SKM-1 (cell line): Measurements from ENCODE around the gene UNC45A.

Experiments used
- DNase-seq: peaks from one replicate; lab custom pipeline; 2025; ENCODE audit not compliant: unreplicated experiment; lab: John Stamatoyannopoulos, UW

The UNC45A gene

DNA sequence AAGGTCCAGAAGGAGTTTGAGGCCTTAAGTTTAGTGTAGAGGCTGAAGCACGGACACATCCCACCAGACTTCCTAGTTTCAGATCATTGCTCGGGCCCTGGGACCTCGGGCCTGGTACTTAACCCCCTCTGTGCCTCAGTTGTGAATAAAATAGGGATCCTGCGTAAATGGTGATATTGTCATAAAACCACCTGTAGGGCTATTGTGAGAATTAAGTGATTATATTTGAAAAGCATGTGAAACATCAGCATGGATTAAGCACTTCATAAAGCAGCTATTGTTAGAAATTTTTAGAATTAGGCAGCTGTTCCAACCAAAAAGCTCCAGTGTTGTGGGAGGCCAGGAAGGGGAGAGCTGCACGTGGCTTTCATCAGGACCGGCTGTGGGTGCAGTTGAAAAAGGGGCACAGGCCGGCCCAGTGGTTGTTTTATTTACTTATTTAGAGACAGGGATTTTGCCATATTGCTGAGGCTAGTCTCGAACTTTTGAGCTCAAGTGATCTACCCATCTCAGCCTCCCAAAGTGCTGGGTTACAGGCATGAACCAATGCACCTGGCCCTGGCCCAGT is 24.0 kb downstream of the UNC45A start:
- no peak for DNase-seq

DNA sequence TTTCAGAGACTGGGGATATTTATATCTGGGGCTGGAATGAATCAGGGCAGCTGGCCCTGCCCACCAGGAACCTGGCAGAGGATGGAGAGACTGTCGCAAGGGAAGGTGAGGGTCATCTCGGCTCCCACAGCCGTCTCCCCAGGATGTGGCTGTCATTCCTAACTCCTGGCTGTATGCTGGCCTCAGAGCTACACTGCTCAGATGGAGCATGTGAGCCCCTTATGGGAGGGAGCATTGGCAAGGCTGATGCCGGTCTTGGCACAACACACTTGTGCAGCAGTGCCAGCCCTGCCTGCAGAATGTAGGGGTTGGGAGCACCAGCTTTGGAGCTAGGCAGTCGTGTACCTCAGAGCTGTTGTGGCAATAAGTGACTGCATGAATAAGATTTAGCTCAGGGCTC is 24.8 kb downstream of the UNC45A start:
- DNase-seq = no peak

DNA sequence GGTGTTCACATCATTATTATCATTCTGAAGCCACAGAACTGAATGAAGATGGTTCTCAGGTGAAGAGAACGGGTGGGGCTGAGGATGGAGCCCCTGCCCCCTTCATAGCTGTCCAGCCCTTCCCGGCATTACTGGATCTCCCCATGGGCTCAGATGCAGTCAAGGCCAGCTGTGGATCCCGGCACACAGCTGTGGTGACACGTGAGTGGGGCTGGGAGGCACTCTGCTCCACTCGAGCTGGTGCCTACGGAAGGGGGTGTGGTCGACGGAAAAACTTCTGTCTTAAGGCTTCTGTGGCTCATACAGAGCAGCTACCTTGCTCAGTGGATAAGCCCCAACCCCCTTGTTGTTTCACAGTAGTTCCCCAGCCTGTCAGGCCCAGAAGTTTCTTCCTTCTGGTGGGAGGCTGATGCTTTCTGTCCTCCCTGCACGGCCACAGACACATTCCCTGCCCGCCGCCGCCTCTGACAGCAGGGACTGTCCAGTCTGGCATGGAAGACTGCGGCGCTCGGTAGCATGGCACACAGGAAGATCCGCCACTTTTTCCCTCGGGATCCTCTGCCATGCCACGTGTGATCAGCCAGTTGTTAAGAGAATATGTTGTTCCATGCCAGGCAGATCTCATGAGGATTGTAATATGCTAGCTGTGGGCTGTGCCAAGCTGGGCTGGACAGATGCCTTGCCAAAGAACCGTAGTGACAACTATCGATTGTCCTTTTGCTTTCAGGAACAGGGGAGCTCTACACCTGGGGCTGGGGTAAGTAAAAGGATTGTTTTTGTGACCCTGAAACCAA is 25.4 kb downstream of the UNC45A start:
- DNase-seq = no peak

DNA sequence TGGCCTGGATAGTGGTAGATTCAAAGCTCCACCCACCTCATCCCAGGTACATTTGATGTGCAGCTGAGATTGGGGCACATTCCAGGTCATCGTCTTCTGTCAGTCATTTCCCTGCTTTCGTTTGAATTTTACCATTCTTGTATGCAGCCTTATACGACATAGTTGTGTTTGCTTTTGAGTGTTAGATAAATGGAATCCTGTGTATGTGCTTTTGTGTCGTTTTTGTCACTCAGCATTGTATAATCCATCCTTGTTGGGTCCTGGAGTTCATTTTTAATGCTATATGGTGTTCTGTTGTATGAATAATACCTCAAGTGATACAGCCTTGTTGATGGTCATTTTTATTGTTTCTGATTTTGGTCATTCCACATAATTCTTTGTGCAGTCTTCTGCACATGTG is 26.9 kb downstream of the UNC45A start:
- no peak for DNase-seq

DNA sequence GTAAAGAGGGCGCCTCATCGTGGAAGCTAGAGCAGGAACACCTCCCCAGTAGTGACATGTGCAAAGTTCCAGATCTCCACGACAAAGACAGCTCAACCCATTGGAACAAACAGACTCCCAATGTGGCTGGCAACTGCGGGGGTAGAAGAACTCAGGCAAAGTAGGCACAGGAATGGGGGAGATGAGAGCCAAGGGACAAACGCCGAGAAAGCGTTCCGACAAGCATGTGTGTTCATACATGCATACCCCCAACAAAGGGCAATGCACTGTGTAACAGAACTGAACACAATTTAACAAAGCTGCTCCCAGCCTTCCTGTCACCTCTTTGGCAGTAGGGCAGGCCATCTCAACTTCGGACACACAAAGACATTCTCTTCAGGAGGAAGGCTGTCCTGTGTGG is 31.2 kb downstream of the UNC45A start:
- DNase-seq = no peak

DNA sequence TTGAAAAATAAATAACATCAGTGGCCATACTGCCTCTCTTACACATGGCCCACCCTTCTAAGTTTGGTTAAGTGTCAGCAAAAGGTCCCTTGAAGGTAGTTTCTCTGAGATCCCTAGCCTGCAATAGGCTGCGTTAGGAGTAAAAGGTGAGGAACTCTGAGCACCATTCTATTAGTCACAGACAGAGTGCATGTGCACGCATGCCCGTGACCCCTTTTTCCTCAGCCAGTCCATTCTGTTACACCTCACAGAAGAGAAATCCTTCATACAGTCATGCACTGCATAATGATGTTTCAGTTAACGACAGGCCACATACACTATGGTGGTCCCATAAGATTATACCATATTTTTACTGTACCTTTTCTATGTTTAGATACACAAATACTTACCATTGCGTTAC is 32.1 kb downstream of the UNC45A start:
- no peak for DNase-seq

DNA sequence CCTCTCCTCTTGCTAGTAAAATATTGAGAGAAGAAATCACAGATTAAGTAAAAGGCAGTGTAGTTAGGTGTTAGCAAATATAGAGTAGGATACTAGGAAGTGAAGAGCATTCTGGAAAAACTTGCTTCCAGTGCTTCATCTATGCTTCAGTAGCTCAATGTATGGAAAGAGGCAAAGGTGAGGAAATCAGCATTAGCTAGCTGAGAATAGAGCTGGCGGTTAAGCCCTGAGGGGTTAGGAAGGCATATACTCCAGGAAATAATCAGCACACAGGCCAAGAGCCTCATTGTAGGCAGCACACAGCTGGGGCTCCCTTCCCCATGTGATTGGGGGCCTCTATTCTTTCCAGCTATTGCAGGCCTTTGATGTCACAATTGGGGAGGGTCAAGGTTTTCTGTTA is 33.3 kb downstream of the UNC45A start:
- no peak for DNase-seq

DNA sequence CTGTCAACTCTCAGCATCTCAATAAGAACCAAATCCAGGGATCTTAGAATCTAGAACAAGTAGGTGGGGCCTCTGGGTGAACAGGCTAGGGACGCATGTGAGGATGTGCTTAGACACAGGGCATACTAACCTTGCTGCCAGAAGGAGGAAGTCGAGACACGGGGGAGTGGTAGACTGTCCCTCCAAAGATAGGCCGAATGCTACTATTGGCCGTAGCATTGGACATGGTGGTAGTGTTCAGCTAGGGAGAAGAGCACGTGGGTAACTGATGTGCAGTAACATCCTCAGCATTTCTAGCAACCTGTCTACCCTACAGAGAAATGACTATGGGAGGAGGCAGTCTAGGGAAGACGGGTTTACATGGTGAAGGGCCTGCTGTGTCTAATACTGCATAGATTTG is 35.2 kb downstream of the UNC45A start:
- no peak for DNase-seq

DNA sequence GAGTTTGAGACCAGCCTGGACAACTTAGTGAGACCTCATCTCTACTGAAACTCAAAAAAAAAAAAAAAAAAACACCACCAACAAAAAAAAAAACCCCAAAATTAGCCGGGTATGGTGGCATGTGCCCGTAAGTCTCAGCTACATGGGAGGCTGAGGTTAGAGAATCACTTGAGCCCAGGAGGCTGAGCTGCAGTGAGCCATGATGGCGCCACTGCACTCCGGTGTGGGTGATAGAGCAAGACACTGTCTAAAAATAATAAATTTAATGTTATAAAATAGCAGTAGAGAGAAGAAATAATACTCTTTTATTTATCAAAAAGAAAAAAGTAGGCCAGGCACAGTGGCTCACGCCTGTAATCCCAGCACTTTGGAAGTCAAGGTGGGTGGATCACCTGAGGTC is 37.0 kb downstream of the UNC45A start:
- DNase-seq = no peak

DNA sequence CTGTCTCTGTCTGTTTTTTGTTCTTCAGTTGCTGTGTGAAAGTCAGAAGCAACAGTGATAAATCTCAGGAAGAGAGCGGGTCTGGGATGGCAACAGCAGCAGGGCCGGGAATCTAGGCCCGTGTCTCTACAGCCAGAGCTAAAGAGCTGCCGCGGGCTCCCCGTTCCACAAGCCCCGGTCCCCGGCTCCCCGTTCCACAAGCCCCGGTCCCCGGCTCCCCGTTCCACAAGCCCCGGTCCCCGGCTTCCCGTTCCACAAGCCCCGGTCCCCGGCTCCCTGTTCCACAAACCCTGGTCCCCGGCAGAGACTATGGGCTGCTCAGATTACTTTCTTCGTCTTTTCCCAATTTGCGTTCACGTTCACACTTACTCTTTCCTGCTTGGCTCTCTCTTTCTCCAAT is 39.1 kb downstream of the UNC45A start:
- DNase-seq = no peak

DNA sequence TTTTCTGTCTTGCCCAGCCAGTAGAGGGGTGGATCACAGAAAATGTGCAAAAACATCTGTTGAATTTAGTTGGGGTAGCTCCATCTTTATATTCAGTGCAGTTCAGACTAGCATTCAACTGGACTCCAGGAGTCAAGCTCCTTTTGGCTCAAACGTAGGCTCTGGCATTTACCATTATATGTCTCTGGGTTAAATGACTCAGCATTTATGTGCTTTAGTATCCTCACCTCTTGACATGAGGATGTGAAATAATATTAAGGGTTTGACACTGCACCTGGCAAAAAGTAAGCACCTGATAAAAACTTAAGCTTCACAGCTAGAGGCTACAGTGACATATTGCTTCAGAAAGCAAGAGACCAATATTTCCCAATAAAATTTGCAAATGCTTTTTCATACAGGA is 44.5 kb downstream of the UNC45A start:
- no peak for DNase-seq

DNA sequence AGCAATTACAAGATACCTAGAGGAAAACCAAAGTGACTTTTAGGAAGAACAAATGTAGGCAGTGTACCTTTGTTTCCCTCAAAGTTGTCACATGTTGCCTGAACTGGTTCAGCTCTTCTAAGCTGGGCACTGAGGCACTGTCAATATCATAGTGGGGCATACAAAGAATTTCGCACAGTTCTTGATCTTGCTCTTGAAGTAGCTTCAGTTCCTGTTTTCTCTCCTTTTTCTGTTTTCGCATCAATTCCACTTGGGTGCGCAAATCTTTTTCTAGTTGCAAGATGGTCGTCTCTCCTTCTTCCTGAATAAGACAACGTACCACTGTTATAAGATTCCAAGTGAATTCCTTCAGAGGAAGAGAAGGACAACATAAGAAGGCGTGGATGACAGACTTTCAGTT is 46.6 kb downstream of the UNC45A start:
- no peak for DNase-seq

DNA sequence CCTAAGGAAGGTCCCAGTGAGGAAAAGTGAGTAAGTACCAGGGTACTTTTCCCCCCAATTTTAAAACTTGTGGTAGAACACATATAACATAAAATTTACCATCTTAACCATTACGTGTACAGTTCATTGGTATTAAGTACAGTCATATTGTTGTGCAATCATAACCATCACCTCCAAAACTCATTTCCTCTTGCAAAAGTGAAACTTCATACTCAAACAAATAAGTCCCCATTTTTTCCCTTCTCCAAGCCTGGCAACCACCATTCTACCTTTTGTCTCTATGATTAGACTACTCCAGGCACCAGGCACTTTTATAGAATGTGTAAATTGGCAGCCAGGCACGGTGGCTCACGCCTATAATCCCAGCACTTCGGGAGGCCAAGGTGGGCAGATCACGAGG is 47.0 kb downstream of the UNC45A start:
- DNase-seq = no peak

DNA sequence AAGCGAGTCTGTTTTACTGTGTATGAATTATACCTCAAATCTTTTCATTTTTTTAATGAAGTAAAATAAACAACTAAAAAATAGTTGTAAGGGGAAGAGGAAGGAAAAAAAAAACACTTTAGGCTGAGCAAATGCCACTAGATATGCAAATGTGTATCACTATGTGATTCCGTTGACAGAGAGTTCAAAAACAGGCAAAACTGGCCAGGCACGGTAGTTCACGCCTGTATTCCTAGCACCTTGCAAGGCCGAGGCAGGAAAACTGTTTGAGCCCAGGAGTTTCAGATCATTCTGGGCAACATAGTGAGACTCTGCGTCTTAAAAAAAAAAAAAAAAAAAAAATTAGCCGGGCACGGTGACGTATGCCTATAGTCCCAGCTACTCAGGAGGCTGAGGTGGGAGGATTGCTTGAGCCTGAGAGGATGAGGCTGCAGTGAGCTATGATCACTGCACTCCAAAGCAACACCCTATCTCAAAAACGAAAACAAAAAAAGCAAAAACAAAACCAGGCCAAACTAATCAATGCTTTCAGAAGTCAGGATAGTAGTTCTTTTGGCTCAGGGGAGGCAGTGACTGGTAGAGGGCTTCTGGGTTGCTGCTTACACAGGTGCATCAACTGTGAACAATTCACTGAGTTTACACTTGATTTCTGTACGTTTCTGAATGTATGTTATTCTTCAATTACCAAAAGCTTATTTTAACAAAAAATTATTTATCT is 51.9 kb downstream of the UNC45A start:
- DNase-seq = no peak

DNA sequence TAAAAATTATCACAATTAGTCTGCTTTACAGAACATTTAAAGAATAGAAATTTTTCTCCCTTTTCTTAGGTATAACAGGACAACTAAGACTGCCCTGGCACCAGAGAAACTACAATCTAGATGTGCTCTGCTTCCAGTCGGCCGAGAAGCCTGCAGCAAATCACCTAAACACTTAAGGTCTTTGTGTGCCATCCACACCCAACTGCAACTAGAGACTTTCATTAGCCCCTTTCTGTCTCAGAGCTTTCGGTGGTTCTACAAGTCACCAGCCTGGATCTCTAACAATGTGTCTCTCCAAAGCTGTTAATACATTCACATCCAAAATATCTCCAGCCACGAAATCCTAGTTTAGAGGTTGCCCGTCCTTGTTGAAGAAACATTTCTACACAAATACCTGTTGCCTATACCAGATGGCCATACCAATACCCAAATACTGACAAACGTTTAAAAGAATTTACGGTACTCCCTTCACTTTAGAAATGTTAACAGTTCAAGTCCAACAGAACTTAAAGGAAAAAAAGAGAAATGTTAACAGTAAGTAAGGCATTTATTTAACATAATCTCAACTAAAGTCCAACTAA is 52.6 kb downstream of the UNC45A start:
- DNase-seq = no peak

DNA sequence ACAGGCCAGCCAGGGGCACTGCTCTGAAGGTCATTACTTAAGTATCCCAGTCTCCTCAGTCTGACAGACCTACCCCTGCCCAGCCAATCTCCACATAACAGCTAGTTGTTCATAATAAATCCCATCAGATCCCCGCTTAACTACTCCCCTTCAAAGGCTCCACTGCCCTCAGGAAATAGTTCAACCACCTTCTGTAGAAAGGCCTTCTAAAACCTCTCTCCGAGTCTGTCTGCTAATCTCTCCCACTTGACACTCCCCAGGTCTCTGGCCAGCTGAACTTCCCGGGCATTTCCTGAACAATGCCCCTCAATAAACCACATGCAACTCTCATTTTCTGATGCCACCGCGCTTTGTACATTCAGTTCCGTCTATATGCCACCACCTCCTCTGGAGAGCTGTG is 53.2 kb downstream of the UNC45A start:
- DNase-seq = no peak

DNA sequence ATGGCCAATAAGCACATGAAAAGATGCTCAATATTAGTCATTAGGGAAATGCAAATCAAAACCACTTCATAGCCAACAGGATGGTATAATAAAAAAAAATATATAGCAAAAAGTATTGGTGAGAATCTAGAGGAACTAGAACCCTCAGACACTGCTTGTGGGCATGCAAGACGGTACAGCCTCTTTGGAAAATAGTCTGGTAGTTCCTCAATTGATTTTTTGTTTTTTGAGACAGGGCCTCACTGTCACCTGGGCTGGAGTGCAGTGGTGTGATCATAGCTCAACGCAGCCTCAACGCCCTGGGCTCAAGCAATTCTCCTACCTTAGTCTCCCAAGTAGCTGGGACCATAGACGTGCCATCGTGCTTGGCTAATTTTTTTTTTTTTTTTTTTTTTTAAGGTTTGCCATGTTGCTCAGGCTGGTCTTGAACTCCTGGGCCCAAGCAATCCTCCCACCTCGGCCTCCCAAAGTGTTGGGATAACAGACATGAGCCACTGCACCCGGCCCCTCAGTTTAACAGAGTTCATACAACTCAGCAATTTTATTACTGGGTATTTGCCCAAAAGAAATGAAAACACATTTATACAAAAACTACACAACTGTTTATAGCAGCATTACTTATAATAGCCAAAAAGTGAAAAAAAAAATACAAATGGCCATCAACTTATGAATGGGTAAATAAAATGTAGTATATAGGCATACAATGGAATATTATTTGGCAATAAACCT is 54.1 kb downstream of the UNC45A start:
- DNase-seq = no peak

DNA sequence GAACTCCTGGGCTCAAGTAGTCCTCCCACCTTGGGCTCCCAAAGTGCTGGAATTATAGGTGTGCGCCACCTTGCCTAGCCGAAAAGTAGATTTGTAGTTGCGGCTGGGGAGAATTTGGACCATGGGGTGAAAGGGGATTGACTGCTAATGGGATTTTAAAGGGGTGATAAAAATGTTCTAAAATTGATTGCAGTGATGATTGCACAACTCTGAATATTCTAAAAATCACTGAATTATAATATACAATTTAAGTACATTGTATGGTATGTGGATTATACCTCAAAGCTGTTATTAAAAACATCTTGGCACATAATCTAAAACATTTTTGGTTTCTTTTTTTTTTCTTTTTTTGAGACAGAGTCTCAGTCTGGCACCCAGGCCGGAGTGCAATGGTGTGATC is 55.4 kb downstream of the UNC45A start:
- DNase-seq = no peak

DNA sequence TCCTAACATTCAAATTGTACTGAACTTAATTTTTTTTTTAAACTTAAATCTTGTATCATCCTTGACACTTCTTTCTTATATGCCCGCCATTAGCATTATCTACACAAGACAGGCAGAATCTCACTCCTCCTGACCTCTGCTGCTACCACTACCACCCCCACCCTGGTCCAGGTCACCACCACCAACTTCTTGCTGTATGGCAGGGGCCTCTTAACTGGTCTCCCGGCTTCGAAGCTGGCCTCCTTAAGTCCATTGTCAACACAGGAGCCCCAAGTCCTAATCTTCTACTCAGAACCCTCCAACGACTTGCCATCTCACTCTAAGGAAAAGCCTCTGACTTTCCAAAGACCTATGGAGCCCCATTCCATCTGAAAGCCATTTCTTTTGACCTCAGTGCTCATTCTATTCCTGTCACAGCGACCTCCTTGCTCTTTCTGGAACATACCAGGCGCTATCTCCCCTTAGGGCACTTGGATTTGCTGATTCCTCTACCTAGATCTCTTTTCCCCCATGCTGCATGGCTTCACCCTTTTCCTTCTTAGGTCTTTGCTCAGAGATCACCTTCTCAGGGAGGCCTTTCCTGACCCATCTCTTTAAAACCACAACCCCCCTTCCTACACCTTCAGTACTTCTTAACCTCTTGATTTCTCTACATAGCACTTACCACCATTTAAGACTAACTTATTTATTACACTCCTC is 56.7 kb downstream of the UNC45A start:
- DNase-seq = no peak

DNA sequence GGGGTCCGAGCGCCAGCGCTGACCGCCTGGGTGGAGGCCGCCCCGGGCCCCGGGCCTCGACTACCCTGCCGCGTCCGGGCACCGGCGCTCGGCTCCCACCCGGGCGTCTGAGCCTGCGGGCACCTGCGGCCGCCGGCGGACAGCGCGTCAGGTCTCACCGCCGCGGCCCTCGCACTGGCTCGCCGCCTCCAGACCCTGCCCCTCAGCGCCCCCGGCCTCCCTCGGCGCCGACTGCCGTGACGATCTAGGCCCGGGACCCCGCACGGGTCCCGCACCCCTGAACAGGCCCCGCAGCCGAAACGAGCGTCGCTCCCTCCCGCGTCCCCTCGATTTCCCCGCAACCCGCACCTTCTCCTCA is 59.0 kb downstream of the UNC45A start:
- no peak for DNase-seq
